Stimulated activated CD4-positive, alpha-beta T cell treated with anti-CD3 and anti-CD28 coated beads, Interleukin-1b, Interleukin-23, amount 100 ng/mL, for 1 hour (primary cell): Measurements from ENCODE around the gene CCDC14.
"Not testable (repeated sequence)": the region's sequence is repeated elsewhere in the genome, so short reads cannot be mapped to it uniquely, and the experiment has no call there.

Experiments used
- DNase-seq, 2 donors: peaks; one replicate each; pipeline ENCODE4 v3.0.0-alpha.2; 2020; ENCODE audit warnings: low read depth in 2 of 2

Gene CCDC14

GRCh38 chr3:123967260-123967659 is 6.2 kb upstream of the CCDC14 start:
- not testable (repeated sequence) for DNase-seq

- DNase-seq, result not testable (repeated sequence)
Measured at GRCh38 chr3:123966799-123967198, 5.8 kb upstream of the CCDC14 start.

- DNase-seq, result not testable (repeated sequence)
Measured at GRCh38 chr3:123964793-123965192, 3.8 kb upstream of the CCDC14 start.

DNA sequence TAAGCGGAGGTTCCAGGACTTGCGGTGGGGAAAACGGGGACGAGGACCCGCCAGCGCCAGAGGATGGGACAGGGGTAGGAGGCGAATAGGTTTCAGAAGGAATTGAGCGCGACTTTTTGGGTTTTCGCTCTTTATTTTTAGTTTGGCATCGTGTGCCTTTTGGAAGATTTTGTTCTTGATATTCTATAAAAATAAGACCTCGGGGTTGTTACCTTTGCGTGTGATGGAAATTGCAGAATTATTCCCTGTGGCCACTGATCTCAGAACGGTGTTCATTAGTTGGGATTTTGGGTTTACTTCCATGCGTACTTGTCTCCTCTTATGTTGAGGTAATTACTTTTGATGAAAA is 453 bp upstream of the CCDC14 start:
- DNase-seq, result no peak

- no peak for DNase-seq
Measured at GRCh38 chr3:123953735-123954134, 7.3 kb downstream of the CCDC14 start.

- DNase-seq, result no peak
Measured at GRCh38 chr3:123952844-123953520, 8.0 kb downstream of the CCDC14 start.

GRCh38 chr3:123951522-123952447 is 9.2 kb downstream of the CCDC14 start:
- DNase-seq, result no peak

- no peak for DNase-seq
Measured at GRCh38 chr3:123949641-123950040, 11.4 kb downstream of the CCDC14 start.

DNA sequence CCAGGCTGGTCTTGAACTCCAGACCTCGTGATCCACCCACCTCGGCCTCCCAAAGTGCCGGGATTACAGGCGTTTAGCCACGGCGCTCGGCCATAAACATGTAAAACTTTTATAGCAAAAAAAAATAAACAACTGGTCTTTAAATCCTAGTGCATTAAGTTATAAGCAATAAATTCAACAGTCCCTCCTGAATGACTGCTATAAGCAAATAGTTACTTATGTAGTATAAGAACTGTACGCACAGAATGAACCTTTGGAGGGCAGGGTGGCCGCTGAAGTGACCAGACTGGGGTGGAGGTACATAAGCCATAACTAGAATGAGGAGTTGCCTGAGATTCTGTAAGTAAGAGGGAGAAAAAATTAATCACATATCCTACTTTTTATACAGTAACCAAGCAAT is 12.6 kb downstream of the CCDC14 start:
- no peak for DNase-seq

DNA sequence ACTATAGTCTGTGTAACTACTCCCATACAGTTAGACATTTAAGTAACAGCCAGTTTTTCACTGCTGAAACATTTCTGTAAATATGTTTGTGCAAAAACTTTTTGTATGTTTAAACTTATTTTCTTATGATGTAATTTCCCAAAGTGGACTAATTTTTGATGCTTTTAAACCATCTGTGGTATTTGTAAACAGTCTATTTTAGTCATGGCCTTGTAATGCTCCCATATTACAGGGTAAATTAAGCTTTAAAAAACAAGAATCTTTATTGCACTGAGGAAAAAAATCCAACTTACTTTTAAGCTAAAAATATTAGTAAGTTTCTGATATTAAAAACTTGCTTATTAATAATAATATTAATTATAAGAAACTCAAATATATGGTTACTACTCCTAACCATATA is 13.5 kb downstream of the CCDC14 start:
- DNase-seq, result no peak

GRCh38 chr3:123941542-123941941 is 19.5 kb downstream of the CCDC14 start:
- no peak for DNase-seq

DNA sequence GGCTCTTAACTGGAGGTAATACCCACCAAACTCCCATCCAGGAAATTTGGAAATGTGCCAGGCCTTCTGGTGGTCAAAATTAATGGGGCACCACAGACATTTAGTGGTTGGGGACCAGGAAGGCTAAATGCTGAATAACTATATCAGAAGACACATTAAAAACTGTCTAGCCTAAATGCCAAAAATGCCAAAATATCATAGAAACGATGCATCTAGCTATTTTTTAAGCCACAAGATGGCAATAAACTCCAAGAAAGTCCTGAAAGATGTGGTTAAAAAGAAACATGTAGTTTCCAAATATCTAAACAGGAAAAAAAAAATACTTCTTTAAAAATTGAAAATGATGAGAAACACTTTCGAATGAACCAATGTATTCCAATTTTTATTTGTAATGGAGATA is 19.9 kb downstream of the CCDC14 start:
- no peak for DNase-seq

- DNase-seq, result no peak
Measured at GRCh38 chr3:123939706-123940105, 21.3 kb downstream of the CCDC14 start.

GRCh38 chr3:123936400-123936799 is 24.6 kb downstream of the CCDC14 start:
- DNase-seq, result no peak

GRCh38 chr3:123935830-123936229 is 25.2 kb downstream of the CCDC14 start:
- DNase-seq, result no peak

DNA sequence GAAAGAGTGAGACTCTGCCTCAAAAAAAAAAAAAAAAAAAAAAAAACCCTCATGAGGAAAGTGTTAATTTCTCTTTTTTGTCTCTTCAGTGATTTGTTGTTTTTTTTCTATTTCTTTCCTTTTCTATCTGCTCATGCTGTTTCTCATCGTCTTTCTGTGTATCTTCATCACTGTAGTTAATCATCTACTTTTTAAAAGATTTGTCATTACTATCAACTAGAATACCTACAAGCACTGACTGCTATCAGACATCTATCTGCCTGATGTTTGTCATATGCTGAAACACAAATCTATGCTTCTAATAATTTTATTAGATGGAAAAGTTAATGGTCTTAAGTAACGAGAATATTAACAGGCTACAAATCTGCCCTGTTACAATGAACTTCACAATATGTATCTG is 26.8 kb downstream of the CCDC14 start:
- DNase-seq, result no peak

- DNase-seq, result no peak
Measured at GRCh38 chr3:123930445-123930844, 30.6 kb downstream of the CCDC14 start.

GRCh38 chr3:123929325-123929724 is 31.7 kb downstream of the CCDC14 start:
- DNase-seq, result no peak

GRCh38 chr3:123926396-123926795 is 34.6 kb downstream of the CCDC14 start:
- DNase-seq, result no peak

- DNase-seq, result no peak
Measured at GRCh38 chr3:123920868-123921267, 40.2 kb downstream of the CCDC14 start.

DNA sequence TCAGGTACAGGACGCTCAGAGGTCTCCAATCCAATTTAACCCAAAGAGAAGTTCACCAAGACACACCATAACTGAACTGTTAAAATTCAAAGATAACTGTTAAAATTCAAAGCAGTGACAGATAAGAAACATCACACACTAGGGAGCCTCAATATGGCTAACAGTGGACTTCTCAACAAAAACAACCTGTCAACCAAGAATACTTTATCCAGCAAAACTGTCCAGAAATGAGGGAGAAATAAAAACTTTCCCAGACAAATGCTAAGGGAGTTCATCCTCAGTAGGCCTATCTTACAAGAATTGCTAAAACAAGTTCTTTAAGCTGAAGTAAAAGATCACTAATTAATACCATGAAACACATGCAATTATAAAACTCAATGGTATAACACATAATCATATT is 40.6 kb downstream of the CCDC14 start:
- DNase-seq, result no peak

- DNase-seq, result no peak
Measured at GRCh38 chr3:123919353-123919752, 41.7 kb downstream of the CCDC14 start.

- DNase-seq, result no peak
Measured at GRCh38 chr3:123914829-123915228, 46.2 kb downstream of the CCDC14 start.
